ENCODE results near the gene SLC8A1.

Gene SLC8A1

GRCh38 chr2:40228310-40228709 is 223.6 kb downstream of the SLC8A1 start:
- DNase-seq (ENCODE audit: low read depth) = no peak

DNA sequence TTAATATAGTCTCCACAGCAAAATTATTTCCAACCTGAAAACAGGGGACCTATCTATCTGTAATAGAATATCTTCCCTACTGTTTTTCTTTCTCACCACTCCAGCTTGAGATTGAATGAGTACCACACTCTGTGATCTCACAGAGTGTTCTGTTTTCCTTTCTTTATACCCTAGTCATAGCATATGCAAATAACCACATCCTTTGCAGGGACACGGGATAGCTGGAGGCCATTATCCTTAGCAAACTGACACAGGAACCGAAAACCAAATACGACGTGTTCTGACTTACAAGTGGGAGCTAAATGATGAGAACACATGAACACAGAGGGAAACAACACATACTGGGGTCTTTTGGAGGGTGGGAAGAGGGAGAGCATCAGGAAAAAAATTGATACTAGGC is 224.7 kb downstream of the SLC8A1 start:
- no peak for DNase-seq (ENCODE audit: low read depth)

DNA sequence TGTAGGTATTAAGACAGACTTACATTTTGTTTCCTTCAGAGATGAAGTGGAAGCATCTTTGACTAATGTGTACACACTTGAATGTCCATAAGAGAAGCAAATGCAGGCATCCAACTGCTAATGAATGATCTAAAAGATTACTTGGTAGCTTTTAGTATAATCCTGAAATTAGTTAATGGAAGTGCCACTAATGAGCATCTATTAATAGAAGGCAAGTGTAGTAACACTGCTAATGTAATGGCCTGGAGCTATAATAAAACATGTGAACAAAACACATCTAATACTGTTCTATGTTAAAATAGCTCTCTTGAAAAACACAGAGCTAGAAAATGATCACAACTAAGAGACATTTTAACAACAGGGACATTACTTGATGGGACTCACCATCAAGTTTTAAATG is 225.3 kb downstream of the SLC8A1 start:
- DNase-seq (ENCODE audit: low read depth) = no peak

GRCh38 chr2:40225670-40226210 is 226.2 kb downstream of the SLC8A1 start:
- no peak for DNase-seq (ENCODE audit: low read depth)

DNA sequence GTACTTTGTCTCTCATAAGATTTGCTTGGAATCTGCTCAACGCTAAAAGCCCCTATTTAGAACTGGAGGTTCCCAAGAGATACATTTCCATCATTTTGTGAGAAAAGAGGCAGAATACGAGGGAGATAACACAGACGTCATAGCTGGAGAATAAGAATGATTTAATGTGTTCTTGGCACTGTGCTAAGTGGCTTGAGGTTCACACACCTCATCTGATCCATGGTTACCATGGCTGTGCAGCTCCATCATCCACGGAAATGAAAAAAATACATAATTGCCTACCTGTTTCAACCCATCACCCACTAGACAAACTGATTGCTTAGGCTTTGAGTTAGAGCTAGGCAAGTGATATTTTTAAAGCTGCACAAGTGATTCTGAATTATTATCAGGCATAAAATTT is 227.6 kb downstream of the SLC8A1 start:
- no peak for DNase-seq (ENCODE audit: low read depth)

DNA sequence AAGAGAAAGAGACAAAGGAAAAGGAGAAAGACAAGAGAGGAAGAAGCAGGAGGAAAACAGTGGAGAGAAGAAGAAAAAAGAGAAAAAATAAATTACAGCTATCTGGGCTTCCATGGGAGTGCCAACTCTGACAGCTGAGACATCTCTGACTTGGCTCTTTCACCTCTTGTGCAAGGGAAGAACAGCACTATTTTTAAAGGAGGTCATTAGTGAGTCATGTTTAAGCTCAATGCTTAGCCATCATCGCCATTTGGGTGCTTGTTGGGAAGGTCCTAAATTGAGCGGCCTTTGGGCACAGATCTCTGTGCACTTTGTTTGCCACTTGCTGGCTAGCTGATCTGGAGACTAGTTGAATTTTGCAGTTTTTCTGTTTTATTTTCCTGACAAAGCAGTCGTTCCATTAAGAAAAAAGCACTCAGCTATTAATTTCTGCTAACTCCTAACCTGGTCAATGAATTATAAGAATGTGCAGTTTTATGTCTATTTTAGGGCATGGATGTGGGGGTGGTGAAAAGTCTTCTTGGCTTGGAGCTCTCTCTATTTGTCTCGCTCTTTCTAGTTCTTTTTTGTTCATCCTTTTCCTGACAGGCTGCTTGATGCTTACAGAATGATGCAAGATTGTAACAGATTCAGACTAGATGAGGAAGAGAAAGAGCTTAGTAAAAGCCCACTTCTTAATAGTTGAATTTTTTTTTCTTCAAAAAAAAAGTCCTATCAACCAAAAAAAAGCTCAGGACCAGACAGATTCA is 231.5 kb downstream of the SLC8A1 start:
- DNase-seq (ENCODE audit: low read depth) = no peak

DNA sequence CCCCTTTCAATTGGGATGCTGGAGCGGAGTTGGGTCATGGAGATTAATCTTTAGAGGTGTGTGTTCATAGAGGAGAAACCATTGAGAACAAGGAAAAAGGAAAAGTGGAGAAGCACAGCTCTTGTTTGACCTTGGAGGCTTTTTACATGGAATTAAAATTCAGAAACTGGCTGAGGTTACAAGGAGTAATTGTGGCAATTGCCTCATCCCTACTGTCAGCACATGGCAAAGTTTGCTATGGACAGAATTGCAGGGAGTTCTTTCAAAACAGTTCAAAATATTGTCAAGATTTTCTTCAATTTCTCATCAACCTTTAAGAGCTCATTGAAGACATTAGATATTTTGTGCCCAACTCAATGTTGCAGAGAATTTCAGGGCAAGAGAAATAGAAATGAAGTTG is 232.7 kb downstream of the SLC8A1 start:
- DNase-seq (ENCODE audit: low read depth) = no peak

DNA sequence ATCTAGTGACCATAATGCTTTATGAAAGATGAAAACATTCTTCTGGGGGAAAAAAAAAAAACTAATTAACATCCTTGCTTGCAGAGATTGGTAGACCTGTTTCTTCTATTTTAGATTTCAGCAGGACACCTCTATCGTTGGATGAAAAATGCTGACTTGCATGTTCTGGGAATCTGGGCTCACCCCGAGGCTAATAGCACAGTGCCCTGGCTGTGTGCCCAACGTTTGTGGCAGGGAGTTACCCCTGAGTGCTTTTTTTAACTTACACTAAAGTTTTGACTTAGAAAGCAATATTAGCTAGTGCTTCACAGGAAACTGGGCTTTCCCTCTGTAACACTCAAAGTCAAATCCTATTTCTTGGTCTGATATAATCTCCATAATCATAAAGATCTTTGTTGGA is 233.2 kb downstream of the SLC8A1 start:
- no peak for DNase-seq (ENCODE audit: low read depth)

GRCh38 chr2:40213619-40214018 is 238.3 kb downstream of the SLC8A1 start:
- no peak for DNase-seq (ENCODE audit: low read depth)

DNA sequence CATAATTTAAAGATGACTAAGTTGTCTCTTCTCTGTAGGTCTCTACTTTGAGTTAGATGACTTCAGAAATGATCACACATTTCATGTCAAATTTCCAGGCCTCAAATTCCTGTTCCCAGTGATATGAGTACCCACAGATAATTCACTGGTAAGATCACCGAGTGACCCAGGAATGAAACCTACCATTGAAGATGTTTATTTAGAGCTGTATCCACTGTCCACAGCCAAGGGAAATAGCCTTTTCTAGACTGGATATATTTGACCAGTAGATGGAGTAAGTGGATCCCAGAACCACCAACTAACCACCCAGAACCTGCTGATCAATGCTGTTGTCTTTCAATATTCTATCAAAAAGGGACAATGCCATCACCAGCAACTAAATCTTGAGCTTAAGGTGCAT is 238.8 kb downstream of the SLC8A1 start:
- DNase-seq (ENCODE audit: low read depth) = no peak

GRCh38 chr2:40210968-40211353 is 240.9 kb downstream of the SLC8A1 start:
- DNase-seq (ENCODE audit: low read depth) = no peak

DNA sequence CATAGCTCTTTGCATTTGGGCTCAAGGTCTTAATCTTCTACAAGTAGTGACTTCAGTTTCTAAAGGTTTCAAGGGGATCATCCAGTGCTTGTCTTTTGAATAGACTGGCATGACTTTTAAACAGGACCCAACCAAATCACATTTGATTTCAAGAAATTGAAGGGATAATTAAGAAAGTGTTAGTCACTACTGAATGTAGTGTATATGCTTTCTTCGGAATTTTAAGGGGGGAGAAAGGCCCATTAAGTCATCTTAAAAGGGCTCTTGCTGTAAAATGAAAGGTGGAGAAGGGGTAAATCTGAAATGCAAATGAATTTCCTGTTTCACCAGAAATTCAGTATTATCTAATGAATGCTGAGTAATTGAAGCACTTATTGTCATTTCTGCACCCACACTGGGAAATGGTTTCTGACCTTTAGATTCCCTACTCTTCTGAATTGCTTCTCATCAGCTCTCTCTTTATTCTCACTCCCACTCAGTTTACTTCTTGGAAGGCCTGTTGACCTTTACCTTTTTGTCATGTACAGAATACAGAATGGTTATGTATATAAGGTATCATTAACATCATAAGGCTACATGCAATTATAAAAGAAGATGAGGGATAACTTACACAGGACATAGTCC is 241.4 kb downstream of the SLC8A1 start:
- no peak for DNase-seq (ENCODE audit: low read depth)

GRCh38 chr2:40209761-40210160 is 242.1 kb downstream of the SLC8A1 start:
- DNase-seq (ENCODE audit: low read depth) = no peak

GRCh38 chr2:40208463-40208862 is 243.4 kb downstream of the SLC8A1 start:
- DNase-seq (ENCODE audit: low read depth) = no peak

DNA sequence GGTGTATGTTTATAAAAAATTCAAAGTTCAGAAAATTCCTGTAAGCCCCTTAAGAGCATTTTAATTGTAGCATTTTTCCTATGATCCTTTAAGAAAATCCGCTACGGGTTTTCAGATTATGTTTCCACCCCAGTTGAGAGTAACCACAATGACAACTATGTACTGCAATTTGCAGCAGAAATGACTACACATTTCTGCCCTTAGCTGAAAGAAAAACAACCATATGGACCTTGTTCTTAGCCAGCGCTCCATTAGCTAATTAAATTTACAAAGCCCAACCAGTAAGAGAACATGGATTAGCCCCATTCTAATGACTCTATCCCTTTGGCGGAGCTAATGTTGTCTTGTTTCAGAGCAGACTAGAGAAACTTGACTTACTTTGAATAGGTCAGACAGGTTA is 247.6 kb downstream of the SLC8A1 start:
- DNase-seq (ENCODE audit: low read depth) = no peak

- DNase-seq (ENCODE audit: low read depth) = no peak
Observed at GRCh38 chr2:40202798-40203400, 249.0 kb downstream of the SLC8A1 start.

DNA sequence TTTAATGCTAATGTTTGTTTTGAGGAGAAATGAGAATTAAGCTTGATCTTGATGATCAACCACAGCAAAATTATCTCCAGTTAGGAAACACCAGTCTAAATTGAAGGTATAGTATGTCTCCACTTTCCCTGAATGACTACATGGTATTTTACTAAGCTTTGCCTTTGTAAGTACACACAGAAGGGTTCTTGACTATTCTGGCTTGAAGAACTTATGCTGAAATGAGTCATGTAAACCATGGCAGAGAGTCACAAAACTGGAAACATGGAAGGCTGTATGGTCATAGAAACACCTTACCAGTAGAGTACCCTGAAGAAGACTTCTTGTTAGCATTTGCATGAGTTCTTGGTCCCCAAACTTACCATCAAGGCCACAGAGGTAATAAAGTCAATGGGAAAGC is 250.5 kb downstream of the SLC8A1 start:
- no peak for DNase-seq (ENCODE audit: low read depth)

DNA sequence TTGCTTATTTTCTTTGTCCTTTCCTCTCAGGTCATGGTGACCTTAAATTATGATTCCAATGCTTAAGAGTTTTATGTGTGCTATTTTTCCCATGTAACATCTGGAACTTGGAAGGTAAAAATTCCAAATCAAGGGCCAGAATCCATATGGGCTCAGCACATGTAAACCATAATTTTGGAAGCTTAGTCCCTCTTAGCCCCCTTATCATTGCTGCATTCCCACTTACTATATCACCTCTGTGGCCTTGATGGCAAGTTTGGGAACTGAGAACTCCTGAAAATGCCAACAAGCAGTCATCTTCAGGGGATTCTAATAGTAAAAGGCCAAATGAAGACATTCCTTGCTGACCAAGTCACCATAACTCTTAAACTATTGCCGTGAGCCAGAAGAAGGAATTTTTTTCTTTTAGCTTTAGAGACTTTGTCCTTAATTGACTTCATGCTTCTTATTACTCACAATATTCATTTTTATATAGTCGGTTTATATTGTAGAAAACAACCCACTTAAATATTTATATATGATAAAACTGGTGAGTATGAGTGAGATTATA is 251.4 kb downstream of the SLC8A1 start:
- DNase-seq (ENCODE audit: low read depth) = no peak

- DNase-seq (ENCODE audit: low read depth) = no peak
Observed at GRCh38 chr2:40199771-40200170, 252.1 kb downstream of the SLC8A1 start.

GRCh38 chr2:40197121-40197520 is 254.8 kb downstream of the SLC8A1 start:
- no peak for DNase-seq (ENCODE audit: low read depth)

GRCh38 chr2:40193670-40194026 is 258.2 kb downstream of the SLC8A1 start:
- DNase-seq (ENCODE audit: low read depth) = no peak

DNA sequence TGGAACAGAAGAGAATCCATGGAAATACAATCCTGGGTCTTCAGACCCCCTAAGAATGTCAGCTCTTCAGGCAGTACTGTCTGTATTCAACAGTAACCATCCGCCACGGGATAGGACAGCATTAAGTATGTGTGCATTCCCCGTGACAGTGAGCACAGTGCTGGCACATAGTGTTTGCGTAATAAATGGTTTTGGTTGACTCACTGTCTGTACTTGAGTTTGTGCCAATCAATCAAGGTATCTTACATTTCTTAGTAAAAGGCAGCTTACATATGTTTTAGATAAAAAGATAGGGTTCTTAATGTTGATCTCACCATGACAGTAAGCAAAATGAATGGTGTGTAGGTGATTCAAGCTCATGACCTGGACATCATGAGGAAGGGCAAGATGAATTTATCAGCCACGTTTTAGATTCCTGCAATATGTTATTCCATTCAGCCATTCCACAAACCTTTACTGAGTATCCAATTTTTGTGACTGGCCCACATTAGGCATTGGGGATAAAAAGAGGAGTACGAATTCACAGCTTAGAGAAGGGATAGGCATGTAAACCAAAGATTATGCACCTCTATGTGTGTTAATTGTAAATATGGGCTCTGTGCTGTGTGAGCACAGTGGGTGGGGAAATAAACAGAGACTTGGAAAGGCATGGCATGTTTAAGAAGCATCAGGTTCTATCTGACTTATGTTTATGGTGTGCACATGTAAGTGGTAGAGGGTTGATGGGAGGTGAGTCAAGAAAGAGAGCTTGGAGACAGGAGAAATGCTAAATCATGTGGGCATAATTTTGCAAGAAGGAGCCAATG is 258.8 kb downstream of the SLC8A1 start:
- DNase-seq (ENCODE audit: low read depth) = no peak
